Measurements from ENCODE around the gene TMED4.

TMED4 gene

GRCh38 chr7:44617225-44617890, 35.3 kb upstream of the TMED4 start:
- no peak for TF ChIP-seq CTCF (conservative IDR thresholded peaks at IDR 0.05; ENCODE audit: low read depth, low read length)
- Histone ChIP-seq H2AFZ (ENCODE audit: low read depth) (no peak overlapping the region), H4K20me1 (ENCODE audit: insufficient read depth) (no peaks in the 10 kb centered on the region), H3K4me2 (peak overlapping the region; percentile 31; the same call in 1 of the 2 replicates), H3K27me3 (ENCODE audit: insufficient read depth, low read depth) (no peaks in the 10 kb centered on the region), H3K27ac (peak overlapping the region; percentile 16; the same call in 1 of the 2 replicates), H3K36me3 (ENCODE audit: insufficient read depth) (no peaks in the 10 kb centered on the region), H3K9ac (no peak overlapping the region), H3K4me1 (ENCODE audit: low read depth, poor library complexity, severe bottlenecking) (peaks cover 61% of the 10 kb centered on the region), H3K4me3 (IDR thresholded peaks at IDR 0.05; ENCODE audit: insufficient read depth, low read depth, low read length) (no peak overlapping the region), H3K79me2 (ENCODE audit: insufficient read depth, low read depth) (peaks cover 95% of the 10 kb centered on the region)

GRCh38 chr7:44616545-44616944, 34.5 kb upstream of the TMED4 start:
- Histone ChIP-seq H3K4me1 (ENCODE audit: low read depth, poor library complexity, severe bottlenecking) (peaks cover 52% of the 10 kb centered on the region), H3K27me3 (ENCODE audit: insufficient read depth, low read depth) (no peaks in the 10 kb centered on the region)

GRCh38 chr7:44615793-44616192, 33.8 kb upstream of the TMED4 start:
- Histone ChIP-seq H3K27ac (no peak overlapping the region), H4K20me1 (ENCODE audit: insufficient read depth) (no peaks in the 10 kb centered on the region), H2AFZ (ENCODE audit: low read depth) (no peak overlapping the region), H3K4me1 (ENCODE audit: low read depth, poor library complexity, severe bottlenecking) (peaks cover 45% of the 10 kb centered on the region), H3K4me3 (IDR thresholded peaks at IDR 0.05; ENCODE audit: insufficient read depth, low read depth, low read length) (no peak overlapping the region), H3K4me2 (no peak overlapping the region), H3K79me2 (ENCODE audit: insufficient read depth, low read depth) (peaks cover 95% of the 10 kb centered on the region), H3K36me3 (ENCODE audit: insufficient read depth) (no peaks in the 10 kb centered on the region), H3K27me3 (ENCODE audit: insufficient read depth, low read depth) (no peaks in the 10 kb centered on the region), H3K9ac (no peak overlapping the region)
- TF ChIP-seq CTCF (conservative IDR thresholded peaks at IDR 0.05; ENCODE audit: low read depth, low read length) = no peak

More at GRCh38 chr7:44616545-44616944, 34.5 kb upstream of the TMED4 start:
- TF ChIP-seq CTCF (conservative IDR thresholded peaks at IDR 0.05; ENCODE audit: low read depth, low read length) = no peak
- no peak overlapping the region for H3K4me2 ChIP-seq
- no peak overlapping the region for H3K9ac ChIP-seq
- H3K36me3 ChIP-seq (ENCODE audit: insufficient read depth) = no peaks in the 10 kb centered on the region
- H3K79me2 ChIP-seq (ENCODE audit: insufficient read depth, low read depth) = peaks cover 95% of the 10 kb centered on the region
- H3K27ac ChIP-seq = no peak overlapping the region
- no peaks in the 10 kb centered on the region for H4K20me1 ChIP-seq (ENCODE audit: insufficient read depth)
- H3K4me3 ChIP-seq (IDR thresholded peaks at IDR 0.05; ENCODE audit: insufficient read depth, low read depth, low read length) = no peak overlapping the region
- no peak overlapping the region for H2AFZ ChIP-seq (ENCODE audit: low read depth)

GRCh38 chr7:44615149-44615611, 33.1 kb upstream of the TMED4 start:
- Histone ChIP-seq H4K20me1 (ENCODE audit: insufficient read depth) (no peaks in the 10 kb centered on the region), H2AFZ (ENCODE audit: low read depth) (no peak overlapping the region), H3K27ac (no peak overlapping the region), H3K27me3 (ENCODE audit: insufficient read depth, low read depth) (no peaks in the 10 kb centered on the region), H3K4me1 (ENCODE audit: low read depth, poor library complexity, severe bottlenecking) (peaks cover 44% of the 10 kb centered on the region), H3K9ac (no peak overlapping the region), H3K79me2 (ENCODE audit: insufficient read depth, low read depth) (peaks cover 95% of the 10 kb centered on the region), H3K4me3 (IDR thresholded peaks at IDR 0.05; ENCODE audit: insufficient read depth, low read depth, low read length) (no peak overlapping the region), H3K4me2 (no peak overlapping the region), H3K36me3 (ENCODE audit: insufficient read depth) (no peaks in the 10 kb centered on the region)
- TF ChIP-seq CTCF (conservative IDR thresholded peaks at IDR 0.05; ENCODE audit: low read depth, low read length) = no peak

Measured in KMS-11 (cell line).